Esophagus muscularis mucosa (tissue), 4 donors: ENCODE data around the gene B3GLCT. TPM values are rescaled to one million over a fixed set of nuclear protein-coding genes. Genes with fewer than 3 reads are reported as not detected.

Experiments
- DNase-seq: peaks from one replicate; pipeline ENCODE4 v3.0.0-alpha.2; 2017; ENCODE audit errors: extremely low spot score
- H3K27ac ChIP-seq, 4 donors: fragments of 200-600 bp; sonication (generic); replicated peaks in 1 of 4; 1 replicate in 3 of 4; 2 replicates in 1 of 4; pipeline ENCODE4 v1.5.1; 2016 to 2019; ENCODE audit warnings: mild to moderate bottlenecking in 1 of 4
- H3K27me3 ChIP-seq, 4 donors: fragments of 200-600 bp; sonication (generic); one replicate each; pipeline versions ENCODE4 v1.5.1 to v1.6.0; 2016 to 2019
- H3K36me3 ChIP-seq, 4 donors: fragments of 200-600 bp; sonication (generic); one replicate each; pipeline ENCODE4 v1.5.1; 2016 to 2019
- H3K4me1 ChIP-seq, 4 donors: fragments of 200-600 bp; sonication (generic); one replicate each; pipeline ENCODE4 v1.5.1; 2016 to 2019
- H3K4me3 ChIP-seq, 4 donors: fragments of 200-600 bp; sonication (generic); 1 replicate in 2 of 4; 2 replicates in 2 of 4; pipeline ENCODE4 v1.5.1; 2016 to 2019; ENCODE audit warnings: mild to moderate bottlenecking in 4 of 4, moderate library complexity in 1 of 4
- H3K9me3 ChIP-seq, 4 donors: fragments of 200-600 bp; sonication (generic); 1 replicate in 3 of 4; 2 replicates in 1 of 4; pipeline ENCODE4 v1.5.1; 2016 to 2019
- EP300 ChIP-seq: sonication (generic); formaldehyde crosslinking; IDR thresholded peaks from one replicate; pipeline ENCODE4 v1.6.1; 2017; ENCODE audit warnings: antibody characterized with exemption
- POLR2A ChIP-seq: fragments of 450-650 bp; IDR thresholded peaks from one replicate; pipeline ENCODE4 v1.6.1; 2017; ENCODE audit warnings: antibody characterized with exemption, moderate library complexity, mild to moderate bottlenecking, low read depth
- POLR2AphosphoS5 ChIP-seq, 2 donors: sonication (generic); formaldehyde crosslinking; IDR thresholded peaks; one replicate each; pipeline ENCODE4 v1.6.1; 2017; ENCODE audit warnings: antibody characterized with exemption in 2 of 2
- WGBS: methylation state at CpG from one replicate; pipeline ENCODE4 v1.1.5; 2018; 5-methylcytosine and 5-hydroxymethylcytosine counted together
- intact Hi-C: fragments of 100-400 bp; cut with DNase I; formaldehyde crosslinking; loops from one replicate; pipeline ENCODE4 v1.15.1; 2023
- total RNA-seq, 4 donors: library from RNA; depleted of rRNA; stranded (reverse); fragments of >200 nt; gene quantifications; one replicate each; pipeline versions ENCODE4 v1.1.0 to v1.2.1, GENCODE V29; 2016
- TF ChIP-seq, protein P1 (sequence below), 3 experiments: fragments of 200-600 bp in 2 of 3; fragments of 450-650 bp in 1 of 3; sonication (generic) in 2 of 3; IDR thresholded peaks; one replicate each; pipeline ENCODE4 v1.5.1; 2017 to 2019; ENCODE audit warnings: antibody characterized with exemption in 3 of 3, mild to moderate bottlenecking in 2 of 3, moderate library complexity in 1 of 3

B3GLCT gene
- total RNA-seq, 4 donors from 2014 or later, result 5.2 to 8.8 (median 5.6) TPM

DNA sequence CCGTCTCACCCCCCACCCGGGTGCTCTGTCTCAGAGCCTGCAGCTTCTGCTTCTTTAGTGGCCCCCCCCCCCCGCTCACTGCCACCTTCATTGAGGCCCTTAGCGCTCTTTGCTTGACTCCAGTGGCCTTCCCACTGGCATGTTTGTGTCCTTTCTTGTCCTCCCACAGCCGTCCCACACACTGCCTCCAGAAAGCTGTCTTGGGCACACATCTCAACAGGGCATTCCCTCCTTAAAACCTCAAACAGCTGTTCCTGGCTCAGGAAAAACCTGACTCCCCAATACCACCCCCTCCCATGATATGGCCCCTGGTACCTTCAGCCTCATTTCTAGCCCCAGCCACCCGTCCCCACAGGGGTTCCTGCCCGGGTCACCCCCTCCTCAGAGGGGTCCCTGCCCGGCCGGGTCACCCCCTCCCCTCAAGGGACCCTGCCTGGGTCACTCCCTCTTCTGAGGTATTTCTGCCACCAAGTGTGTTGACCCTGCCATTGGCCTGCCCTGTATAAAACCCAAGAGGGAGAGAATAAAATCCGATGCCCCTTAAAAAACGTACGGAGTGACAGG is 8.9 kb downstream of the B3GLCT start:
- TF ChIP-seq POLR2A, result no peak
- TF ChIP-seq, protein P1, sequence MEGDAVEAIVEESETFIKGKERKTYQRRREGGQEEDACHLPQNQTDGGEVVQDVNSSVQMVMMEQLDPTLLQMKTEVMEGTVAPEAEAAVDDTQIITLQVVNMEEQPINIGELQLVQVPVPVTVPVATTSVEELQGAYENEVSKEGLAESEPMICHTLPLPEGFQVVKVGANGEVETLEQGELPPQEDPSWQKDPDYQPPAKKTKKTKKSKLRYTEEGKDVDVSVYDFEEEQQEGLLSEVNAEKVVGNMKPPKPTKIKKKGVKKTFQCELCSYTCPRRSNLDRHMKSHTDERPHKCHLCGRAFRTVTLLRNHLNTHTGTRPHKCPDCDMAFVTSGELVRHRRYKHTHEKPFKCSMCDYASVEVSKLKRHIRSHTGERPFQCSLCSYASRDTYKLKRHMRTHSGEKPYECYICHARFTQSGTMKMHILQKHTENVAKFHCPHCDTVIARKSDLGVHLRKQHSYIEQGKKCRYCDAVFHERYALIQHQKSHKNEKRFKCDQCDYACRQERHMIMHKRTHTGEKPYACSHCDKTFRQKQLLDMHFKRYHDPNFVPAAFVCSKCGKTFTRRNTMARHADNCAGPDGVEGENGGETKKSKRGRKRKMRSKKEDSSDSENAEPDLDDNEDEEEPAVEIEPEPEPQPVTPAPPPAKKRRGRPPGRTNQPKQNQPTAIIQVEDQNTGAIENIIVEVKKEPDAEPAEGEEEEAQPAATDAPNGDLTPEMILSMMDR (IDR thresholded peaks at IDR 0.05), result no peak
- no peak for TF ChIP-seq EP300
- TF ChIP-seq POLR2AphosphoS5 (IDR thresholded peaks at IDR 0.05), result no peak
- Histone ChIP-seq H3K9me3 (no peaks in the 10 kb centered on the region), H3K27me3 (no peaks in the 10 kb centered on the region), H3K4me3 (no peak overlapping the region), H3K27ac (peak overlapping the region in 2 of 4 donors; percentile 25 to 66), H3K36me3 (no peaks in the 10 kb centered on the region), H3K4me1 (peaks cover 30 to 33% (median 31%) of the 10 kb centered on the region in 4 donors)
- DNase-seq, result peak; percentile 50
- intact Hi-C loops, result no loop called here
- 74% methylated on average over 12 of the region's 12 CpGs for WGBS

DNA sequence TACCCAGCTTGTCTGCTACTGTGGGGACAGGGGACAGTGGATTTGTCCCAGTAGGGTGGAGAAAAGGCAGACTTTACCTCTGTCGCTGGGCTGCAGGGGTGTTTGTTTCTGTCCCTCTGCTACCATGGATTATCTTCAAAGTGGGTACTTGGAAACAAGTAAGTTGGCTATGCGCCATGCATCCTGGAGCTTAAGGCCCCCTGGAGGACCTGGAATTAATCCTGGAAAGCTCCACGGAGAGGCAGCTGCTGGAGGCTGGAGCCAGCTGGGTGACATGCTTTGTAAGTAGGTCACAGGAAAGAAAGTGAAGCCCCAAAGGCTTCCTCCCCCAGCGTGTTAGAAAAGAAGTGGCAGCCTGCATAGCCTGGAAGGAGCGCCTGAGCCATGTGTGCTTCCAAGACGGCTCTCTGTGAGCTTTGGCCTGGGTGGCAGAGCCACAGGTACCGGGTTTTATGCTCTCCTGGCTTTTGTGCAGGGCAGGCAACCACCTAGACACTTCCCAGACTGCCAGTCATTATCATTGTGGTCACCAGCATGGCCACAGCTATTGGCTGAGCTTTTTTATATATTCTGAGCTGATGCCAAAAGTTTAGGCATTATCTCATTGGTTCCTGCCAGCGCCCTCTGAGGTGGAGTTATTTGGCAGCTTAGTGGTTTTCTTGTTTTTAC is 9.5 kb downstream of the B3GLCT start:
- H3K27ac ChIP-seq, result peak overlapping the region in 2 of 4 donors; percentile 25 to 66
- H3K9me3 ChIP-seq, result no peaks in the 10 kb centered on the region
- WGBS, result 36% methylated on average over 7 of the region's 8 CpGs
- H3K4me1 ChIP-seq, result peaks cover 34 to 37% (median 35%) of the 10 kb centered on the region in 4 donors
- no peaks in the 10 kb centered on the region for H3K27me3 ChIP-seq
- peak; percentile 92 for DNase-seq
- TF ChIP-seq, protein P1 (IDR thresholded peaks at IDR 0.05), result no peak
- TF ChIP-seq POLR2AphosphoS5 (IDR thresholded peaks at IDR 0.05) (no peak), POLR2A (no peak), EP300 (no peak)
- intact Hi-C loops, result no loop called here
- H3K4me3 ChIP-seq, result no peak overlapping the region
- no peaks in the 10 kb centered on the region for H3K36me3 ChIP-seq

DNA sequence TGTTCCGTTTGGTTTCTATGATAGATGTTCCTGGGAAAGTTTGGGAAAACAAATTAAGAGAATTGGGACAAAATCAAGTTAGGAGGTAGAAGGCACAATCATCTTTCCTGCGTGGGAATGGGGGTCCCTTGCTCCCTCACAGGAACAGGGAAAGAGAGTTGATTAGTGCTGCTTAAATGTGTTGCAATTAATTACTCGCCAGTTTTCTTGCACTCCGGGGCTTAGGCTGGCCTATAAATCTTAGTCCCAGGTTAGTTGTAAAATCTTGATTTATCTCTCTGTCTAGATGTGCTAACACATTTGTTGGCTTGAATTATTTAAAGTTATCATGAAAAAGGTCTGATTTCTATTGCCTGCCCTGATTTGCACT is 10.1 kb downstream of the B3GLCT start:
- DNase-seq, result no peak
- H3K27me3 ChIP-seq, result no peaks in the 10 kb centered on the region
- no peaks in the 10 kb centered on the region for H3K9me3 ChIP-seq
- peaks cover 31 to 42% (median 40%) of the 10 kb centered on the region in 4 donors for H3K4me1 ChIP-seq
- peak overlapping the region in 2 of 4 donors; percentile 25 to 66 for H3K27ac ChIP-seq
- intact Hi-C loops, result no loop called here
- no peaks in the 10 kb centered on the region for H3K36me3 ChIP-seq
- 29% methylated on average over 4 of the region's 4 CpGs for WGBS
- H3K4me3 ChIP-seq, result no peak overlapping the region
- TF ChIP-seq POLR2AphosphoS5 (IDR thresholded peaks at IDR 0.05) (no peak), EP300 (no peak), POLR2A (no peak)
- TF ChIP-seq, protein P1 (IDR thresholded peaks at IDR 0.05), result no peak

DNA sequence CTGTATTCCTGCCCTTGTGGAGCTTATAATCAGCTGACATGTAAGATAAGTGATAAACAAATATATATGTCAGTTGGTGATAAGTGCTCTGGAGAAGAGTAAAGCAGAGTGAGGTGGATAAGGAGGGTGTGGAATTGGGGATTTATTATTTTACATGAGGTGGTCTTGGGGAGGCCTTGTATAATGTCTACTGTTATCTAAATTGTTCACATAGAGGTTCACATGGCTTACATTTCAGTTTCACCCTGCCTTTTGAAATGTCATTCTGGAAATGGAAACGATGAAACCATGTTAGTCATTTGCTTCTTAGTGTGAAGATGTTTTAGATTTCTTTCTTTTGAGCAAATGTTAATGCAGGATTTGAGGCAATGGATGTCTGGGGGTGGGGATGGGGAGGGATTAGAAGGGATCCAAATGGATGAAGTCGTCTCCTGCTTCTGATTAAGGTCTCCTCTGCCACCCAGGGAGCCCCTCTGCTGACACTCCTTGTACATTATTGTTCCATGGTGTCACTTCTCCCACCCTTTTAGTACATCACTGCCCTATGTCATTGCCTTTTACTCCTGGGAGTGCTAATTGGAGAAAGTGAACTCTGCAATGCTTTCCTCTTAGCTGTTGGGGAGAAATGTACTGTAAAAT is 14.0 kb downstream of the B3GLCT start:
- TF ChIP-seq, protein P1 (IDR thresholded peaks at IDR 0.05), result no peak
- TF ChIP-seq POLR2AphosphoS5 (IDR thresholded peaks at IDR 0.05), result no peak
- TF ChIP-seq EP300, result no peak
- no peak for TF ChIP-seq POLR2A
- peak; percentile 39 for DNase-seq
- 68% methylated on average over 2 of the region's 2 CpGs for WGBS

More for the DNA sequence above, 14.0 kb downstream of the B3GLCT start:
- no peak overlapping the region for H3K27ac ChIP-seq
- H3K4me1 ChIP-seq, result peaks cover 23 to 29% (median 26%) of the 10 kb centered on the region in 4 donors
- H3K9me3 ChIP-seq, result no peaks in the 10 kb centered on the region
- intact Hi-C loops, result no loop called here
- H3K27me3 ChIP-seq, result no peaks in the 10 kb centered on the region
- no peak overlapping the region for H3K4me3 ChIP-seq
- no peaks in the 10 kb centered on the region for H3K36me3 ChIP-seq
